ENCODE results near the gene TAGLN3.

GRCh38 chr3:112053229-112053628 lies 54.5 kb downstream of the TAGLN3 start:
- TF ChIP-seq, protein P1, sequence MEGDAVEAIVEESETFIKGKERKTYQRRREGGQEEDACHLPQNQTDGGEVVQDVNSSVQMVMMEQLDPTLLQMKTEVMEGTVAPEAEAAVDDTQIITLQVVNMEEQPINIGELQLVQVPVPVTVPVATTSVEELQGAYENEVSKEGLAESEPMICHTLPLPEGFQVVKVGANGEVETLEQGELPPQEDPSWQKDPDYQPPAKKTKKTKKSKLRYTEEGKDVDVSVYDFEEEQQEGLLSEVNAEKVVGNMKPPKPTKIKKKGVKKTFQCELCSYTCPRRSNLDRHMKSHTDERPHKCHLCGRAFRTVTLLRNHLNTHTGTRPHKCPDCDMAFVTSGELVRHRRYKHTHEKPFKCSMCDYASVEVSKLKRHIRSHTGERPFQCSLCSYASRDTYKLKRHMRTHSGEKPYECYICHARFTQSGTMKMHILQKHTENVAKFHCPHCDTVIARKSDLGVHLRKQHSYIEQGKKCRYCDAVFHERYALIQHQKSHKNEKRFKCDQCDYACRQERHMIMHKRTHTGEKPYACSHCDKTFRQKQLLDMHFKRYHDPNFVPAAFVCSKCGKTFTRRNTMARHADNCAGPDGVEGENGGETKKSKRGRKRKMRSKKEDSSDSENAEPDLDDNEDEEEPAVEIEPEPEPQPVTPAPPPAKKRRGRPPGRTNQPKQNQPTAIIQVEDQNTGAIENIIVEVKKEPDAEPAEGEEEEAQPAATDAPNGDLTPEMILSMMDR (tag by site-specific recombination; IDR thresholded peaks at IDR 0.05): no peak
- TF ChIP-seq YY1 (tag by site-specific recombination; IDR thresholded peaks at IDR 0.05) (no peak), GLI2 (tag by site-specific recombination; IDR thresholded peaks at IDR 0.05; ENCODE audit: borderline replicate concordance, low read depth) (no peak), ZNF274 (IDR thresholded peaks at IDR 0.05; ENCODE audit: low read length) (no peak), ZNF274 (tag by site-specific recombination; IDR thresholded peaks at IDR 0.05; ENCODE audit: borderline replicate concordance) (no peak), ZNF626 (tag by site-specific recombination; IDR thresholded peaks at IDR 0.05) (no peak), SETDB1 (IDR thresholded peaks at IDR 0.05; ENCODE audit: insufficient read length, low read length) (no peak), ZNF202 (tag by site-specific recombination; IDR thresholded peaks at IDR 0.05; ENCODE audit: borderline replicate concordance) (no peak), SP2 (tag by site-specific recombination; IDR thresholded peaks at IDR 0.05) (no peak), ZNF423 (tag by site-specific recombination; IDR thresholded peaks at IDR 0.05) (no peak), ZNF501 (tag by site-specific recombination; IDR thresholded peaks at IDR 0.05) (no peak), ZNF843 (tag by site-specific recombination; IDR thresholded peaks at IDR 0.05) (no peak)
